Esophagus muscularis mucosa (tissue), 4 donors: Measurements from ENCODE around the gene GPC5. TPM values are rescaled to one million over a fixed set of nuclear protein-coding genes. Genes with fewer than 3 reads are reported as not detected.

ENCODE experiments used
- DNase-seq: peaks from one replicate; pipeline ENCODE4 v3.0.0-alpha.2; 2017; ENCODE audit errors: extremely low spot score
- H3K27ac ChIP-seq, 4 donors: fragments of 200-600 bp; sonication (generic); replicated peaks in 1 of 4; 1 replicate in 3 of 4; 2 replicates in 1 of 4; pipeline ENCODE4 v1.5.1; 2016 to 2019; ENCODE audit warnings: mild to moderate bottlenecking in 1 of 4
- H3K27me3 ChIP-seq, 4 donors: fragments of 200-600 bp; sonication (generic); one replicate each; pipeline versions ENCODE4 v1.5.1 to v1.6.0; 2016 to 2019
- H3K36me3 ChIP-seq, 4 donors: fragments of 200-600 bp; sonication (generic); one replicate each; pipeline ENCODE4 v1.5.1; 2016 to 2019
- H3K4me1 ChIP-seq, 4 donors: fragments of 200-600 bp; sonication (generic); one replicate each; pipeline ENCODE4 v1.5.1; 2016 to 2019
- H3K4me3 ChIP-seq, 4 donors: fragments of 200-600 bp; sonication (generic); 1 replicate in 2 of 4; 2 replicates in 2 of 4; pipeline ENCODE4 v1.5.1; 2016 to 2019; ENCODE audit warnings: mild to moderate bottlenecking in 4 of 4, moderate library complexity in 1 of 4
- H3K9me3 ChIP-seq, 4 donors: fragments of 200-600 bp; sonication (generic); 1 replicate in 3 of 4; 2 replicates in 1 of 4; pipeline ENCODE4 v1.5.1; 2016 to 2019
- CTCF ChIP-seq, 3 experiments: fragments of 200-600 bp in 2 of 3; fragments of 450-650 bp in 1 of 3; sonication (generic) in 2 of 3; IDR thresholded peaks; one replicate each; pipeline ENCODE4 v1.5.1; 2017 to 2019; ENCODE audit warnings: antibody characterized with exemption in 3 of 3, mild to moderate bottlenecking in 2 of 3, moderate library complexity in 1 of 3
- EP300 ChIP-seq: sonication (generic); formaldehyde crosslinking; IDR thresholded peaks from one replicate; pipeline ENCODE4 v1.6.1; 2017; ENCODE audit warnings: antibody characterized with exemption
- POLR2A ChIP-seq: fragments of 450-650 bp; IDR thresholded peaks from one replicate; pipeline ENCODE4 v1.6.1; 2017; ENCODE audit warnings: antibody characterized with exemption, moderate library complexity, mild to moderate bottlenecking, low read depth
- POLR2AphosphoS5 ChIP-seq, 2 donors: sonication (generic); formaldehyde crosslinking; IDR thresholded peaks; one replicate each; pipeline ENCODE4 v1.6.1; 2017; ENCODE audit warnings: antibody characterized with exemption in 2 of 2
- WGBS: methylation state at CpG from one replicate; pipeline ENCODE4 v1.1.5; 2018; 5-methylcytosine and 5-hydroxymethylcytosine counted together
- intact Hi-C: fragments of 100-400 bp; cut with DNase I; formaldehyde crosslinking; loops from one replicate; pipeline ENCODE4 v1.15.1; 2023
- total RNA-seq, 4 donors: library from RNA; depleted of rRNA; stranded (reverse); fragments of >200 nt; gene quantifications; one replicate each; pipeline versions ENCODE4 v1.1.0 to v1.2.1, GENCODE V29; 2016

The GPC5 gene
- total RNA-seq, 4 donors from 2014 or later = 0.13 to 0.42 (median 0.33) TPM; not detected in 1

- 65% methylated on average over 2 of the region's 2 CpGs for WGBS
- TF ChIP-seq POLR2AphosphoS5 (IDR thresholded peaks at IDR 0.05) (no peak), EP300 (no peak), CTCF (IDR thresholded peaks at IDR 0.05) (no peak), POLR2A (no peak)
Observed at GRCh38 chr13:92307752-92308151, 909.3 kb downstream of the GPC5 start.

DNA sequence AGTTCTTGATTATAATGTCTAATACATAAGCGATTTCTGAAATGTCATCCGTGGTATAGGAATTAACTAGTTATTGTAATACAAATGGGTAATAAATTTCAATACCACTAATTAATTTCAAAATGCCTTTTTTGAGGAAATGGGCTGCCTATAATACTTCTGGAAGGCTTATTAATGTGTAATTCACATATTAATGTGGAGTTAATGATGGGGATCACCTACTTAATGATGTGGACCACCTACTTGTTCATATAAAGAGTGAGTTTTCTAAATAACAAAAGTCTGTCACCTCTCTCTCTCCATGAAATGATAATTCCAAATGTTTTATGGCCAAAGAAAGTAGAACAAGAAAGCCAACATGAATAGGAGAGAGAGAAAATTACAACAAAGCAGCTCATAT is 914.4 kb downstream of the GPC5 start:
- no peak for DNase-seq
- no peak overlapping the region for H3K27ac ChIP-seq
- intact Hi-C loops = no loop called here
- no peak overlapping the region for H3K4me3 ChIP-seq
- TF ChIP-seq EP300 (no peak), POLR2A (no peak), POLR2AphosphoS5 (IDR thresholded peaks at IDR 0.05) (no peak)
- WGBS = 90% methylated on average over 2 of the region's 2 CpGs
- no peaks in the 10 kb centered on the region for H3K4me1 ChIP-seq
- no peaks in the 10 kb centered on the region for H3K9me3 ChIP-seq
- H3K36me3 ChIP-seq = no peaks in the 10 kb centered on the region
- H3K27me3 ChIP-seq = no peaks in the 10 kb centered on the region

More at GRCh38 chr13:92307752-92308151, 909.3 kb downstream of the GPC5 start:
- Histone ChIP-seq H3K9me3 (no peaks in the 10 kb centered on the region), H3K4me3 (no peak overlapping the region), H3K27me3 (no peaks in the 10 kb centered on the region), H3K36me3 (no peaks in the 10 kb centered on the region), H3K4me1 (no peaks in the 10 kb centered on the region), H3K27ac (no peak overlapping the region)
- DNase-seq = no peak
- intact Hi-C loops = no loop called here

- WGBS = 53% methylated on average over 2 of the region's 2 CpGs
- no peak for DNase-seq
- Histone ChIP-seq H3K4me3 (no peak overlapping the region), H3K27ac (no peak overlapping the region), H3K9me3 (no peaks in the 10 kb centered on the region), H3K27me3 (no peaks in the 10 kb centered on the region), H3K4me1 (no peaks in the 10 kb centered on the region), H3K36me3 (no peaks in the 10 kb centered on the region)
- intact Hi-C loops = no loop called here
- TF ChIP-seq POLR2AphosphoS5 (IDR thresholded peaks at IDR 0.05) (no peak), CTCF (IDR thresholded peaks at IDR 0.05) (no peak), EP300 (no peak), POLR2A (no peak)
Observed at GRCh38 chr13:92313382-92313781, 915.0 kb downstream of the GPC5 start.

DNA sequence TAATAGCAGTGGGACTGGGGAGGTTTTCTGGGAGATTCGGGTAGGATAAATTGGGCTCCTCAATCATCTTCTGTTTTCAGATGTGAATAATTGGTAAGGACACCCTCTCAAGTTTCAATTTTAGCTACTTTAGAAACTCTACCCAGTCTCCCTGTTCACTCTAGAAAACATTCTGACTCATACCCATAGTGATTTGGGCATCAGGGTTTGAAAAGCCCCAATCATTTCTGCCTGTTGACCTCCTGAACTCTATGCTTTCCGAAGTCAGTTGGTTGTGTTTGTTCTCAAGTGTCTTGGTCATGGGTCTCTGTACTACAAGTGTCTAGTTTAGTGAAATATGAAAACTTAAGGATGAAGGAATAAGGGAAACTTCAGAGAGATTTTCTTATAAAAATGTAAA is 916.8 kb downstream of the GPC5 start:
- Histone ChIP-seq H3K4me1 (no peaks in the 10 kb centered on the region), H3K27ac (no peak overlapping the region), H3K36me3 (no peaks in the 10 kb centered on the region), H3K4me3 (no peak overlapping the region), H3K27me3 (no peaks in the 10 kb centered on the region), H3K9me3 (no peaks in the 10 kb centered on the region)
- WGBS = 82% methylated on average over 2 of the region's 2 CpGs
- intact Hi-C loops = no loop called here
- TF ChIP-seq POLR2AphosphoS5 (IDR thresholded peaks at IDR 0.05) = no peak
- TF ChIP-seq CTCF (IDR thresholded peaks at IDR 0.05) = no peak
- no peak for TF ChIP-seq EP300
- no peak for TF ChIP-seq POLR2A
- DNase-seq = no peak

DNA sequence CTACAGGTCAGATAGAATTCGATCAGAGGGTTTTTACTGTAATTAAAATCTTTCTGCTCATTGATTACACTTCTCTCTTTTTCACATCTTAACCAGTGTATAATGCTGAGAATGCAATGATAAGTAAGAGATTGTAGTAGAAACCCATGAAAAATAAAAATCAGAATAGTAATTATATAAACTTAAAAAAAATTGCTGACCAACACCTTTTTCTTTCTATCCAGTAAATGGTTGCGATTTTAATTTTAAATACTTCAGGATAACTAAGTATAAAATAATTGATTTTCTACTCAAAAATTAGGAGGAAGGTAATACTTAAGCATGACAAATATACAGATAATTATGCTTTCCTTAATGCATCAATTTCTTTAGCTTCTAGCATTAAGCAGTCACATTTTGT is 917.6 kb downstream of the GPC5 start:
- no peak overlapping the region for H3K27ac ChIP-seq
- 95% methylated on average over 2 of the region's 2 CpGs for WGBS
- H3K9me3 ChIP-seq = no peaks in the 10 kb centered on the region
- intact Hi-C loops = no loop called here
- H3K4me3 ChIP-seq = no peak overlapping the region
- no peaks in the 10 kb centered on the region for H3K27me3 ChIP-seq
- no peak for TF ChIP-seq EP300
- TF ChIP-seq POLR2A = no peak
- TF ChIP-seq POLR2AphosphoS5 (IDR thresholded peaks at IDR 0.05) = no peak
- no peak for TF ChIP-seq CTCF (IDR thresholded peaks at IDR 0.05)
- no peaks in the 10 kb centered on the region for H3K36me3 ChIP-seq
- no peak for DNase-seq
- H3K4me1 ChIP-seq = no peaks in the 10 kb centered on the region
